IgD-negative memory B cell (primary cell): ENCODE measurements around the gene RNF149. TPM values are rescaled to one million over a fixed set of nuclear protein-coding genes. Genes with fewer than 3 reads are reported as not detected.
"Not testable (repeated sequence)": the region's sequence is repeated elsewhere in the genome, so short reads cannot be mapped to it uniquely, and the experiment has no call there.

Experiments
- H3K27ac Mint-ChIP-seq, 3 donors: one replicate each; pipeline ENCODE4 v1.8.0; 2020 to 2022; ENCODE audit warnings: mild to moderate bottlenecking in 3 of 3, mixed read lengths in 3 of 3, moderate library complexity in 1 of 3
- H3K27me3 Mint-ChIP-seq: one replicate; pipeline ENCODE4 v1.8.0; 2021; ENCODE audit warnings: mixed read lengths
- H3K36me3 Mint-ChIP-seq: one replicate; pipeline ENCODE4 v1.8.0; 2020; ENCODE audit warnings: mild to moderate bottlenecking, mixed read lengths
- H3K4me1 Mint-ChIP-seq, 3 donors: one replicate each; pipeline ENCODE4 v1.8.0; 2020 to 2022; ENCODE audit warnings: mixed read lengths in 3 of 3, mild to moderate bottlenecking in 1 of 3
- H3K4me3 Mint-ChIP-seq, 4 donors: one replicate each; pipeline ENCODE4 v1.8.0; 2020 to 2022; ENCODE audit warnings: mild to moderate bottlenecking in 4 of 4, mixed read lengths in 4 of 4, moderate library complexity in 3 of 4
- H3K9me3 Mint-ChIP-seq, 3 donors: one replicate each; pipeline ENCODE4 v1.8.0; 2020 to 2021; ENCODE audit warnings: mixed read lengths in 3 of 3, mild to moderate bottlenecking in 1 of 3
- polyA plus RNA-seq: library from polyadenylated mRNA; unstranded; fragments of 300-500 nt; fragmentation: Illumina TruSeq; gene quantifications from one replicate; pipeline ENCODE4 v1.2.3, GENCODE V29; 2021

The RNF149 gene
- polyA plus RNA-seq = 30.3 TPM

GRCh38 chr2:101308432-101309210, at the start of gene RNF149:
Gene RNF149, minus strand, starts transcription at chr2:101308701. Its CDS starts 113 bp downstream, at chr2:101308588.
- Mint-ChIP-seq H3K4me3 (peak within 1 kb of the TSS; percentile 82 to 98 (median 93)), H3K27ac (peak within 1 kb of the TSS; percentile 64 to 97 (median 93)), H3K4me1 (peaks cover 40 to 53% (median 48%) of the 10 kb centered on the region in 3 donors), H3K9me3 (no peaks in the 10 kb centered on the region), H3K36me3 (peaks cover 2% of the 10 kb centered on the region), H3K27me3 (peaks cover 1% of the 10 kb centered on the region)

GRCh38 chr2:101357376-101357775, 48.9 kb upstream of the RNF149 start:
- no peaks in the 10 kb centered on the region for H3K27me3 Mint-ChIP-seq
- H3K4me3 Mint-ChIP-seq = no peak overlapping the region
- no peaks in the 10 kb centered on the region for H3K9me3 Mint-ChIP-seq
- H3K36me3 Mint-ChIP-seq = no peaks in the 10 kb centered on the region
- H3K27ac Mint-ChIP-seq = no peak overlapping the region
- H3K4me1 Mint-ChIP-seq = peaks cover 20 to 26% (median 21%) of the 10 kb centered on the region in 3 donors

GRCh38 chr2:101356521-101356920, 48.0 kb upstream of the RNF149 start:
- no peak overlapping the region for H3K4me3 Mint-ChIP-seq
- no peaks in the 10 kb centered on the region for H3K9me3 Mint-ChIP-seq
- no peak overlapping the region for H3K27ac Mint-ChIP-seq
- H3K36me3 Mint-ChIP-seq = no peaks in the 10 kb centered on the region
- H3K4me1 Mint-ChIP-seq = peaks cover 13 to 18% (median 13%) of the 10 kb centered on the region in 3 donors
- H3K27me3 Mint-ChIP-seq = peaks cover 2% of the 10 kb centered on the region

DNA sequence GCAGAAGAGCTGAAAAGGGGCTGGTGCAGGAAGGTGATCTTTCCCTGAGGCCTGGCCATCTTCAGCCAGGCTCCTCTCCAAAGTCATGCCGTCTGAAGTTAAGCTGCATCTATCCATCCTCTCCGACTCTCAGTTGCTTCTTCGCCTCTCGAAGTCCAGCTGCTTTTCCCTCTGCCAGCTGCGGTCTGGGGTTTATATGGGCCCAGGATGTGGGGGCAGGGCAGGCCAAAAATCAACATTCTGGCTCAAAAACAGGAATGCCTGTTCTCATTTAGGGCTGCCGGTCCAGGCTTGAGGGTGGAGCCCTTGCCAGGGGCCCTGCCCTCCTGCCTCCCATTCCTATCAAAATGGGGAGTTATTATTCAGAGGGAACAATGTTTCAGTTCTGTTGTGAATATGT, 47.6 kb upstream of the RNF149 start:
- Mint-ChIP-seq H3K9me3 (no peaks in the 10 kb centered on the region), H3K36me3 (no peaks in the 10 kb centered on the region), H3K4me3 (no peak overlapping the region), H3K27me3 (peaks cover 2% of the 10 kb centered on the region), H3K27ac (no peak overlapping the region), H3K4me1 (peaks cover 9 to 13% (median 12%) of the 10 kb centered on the region in 3 donors)

DNA sequence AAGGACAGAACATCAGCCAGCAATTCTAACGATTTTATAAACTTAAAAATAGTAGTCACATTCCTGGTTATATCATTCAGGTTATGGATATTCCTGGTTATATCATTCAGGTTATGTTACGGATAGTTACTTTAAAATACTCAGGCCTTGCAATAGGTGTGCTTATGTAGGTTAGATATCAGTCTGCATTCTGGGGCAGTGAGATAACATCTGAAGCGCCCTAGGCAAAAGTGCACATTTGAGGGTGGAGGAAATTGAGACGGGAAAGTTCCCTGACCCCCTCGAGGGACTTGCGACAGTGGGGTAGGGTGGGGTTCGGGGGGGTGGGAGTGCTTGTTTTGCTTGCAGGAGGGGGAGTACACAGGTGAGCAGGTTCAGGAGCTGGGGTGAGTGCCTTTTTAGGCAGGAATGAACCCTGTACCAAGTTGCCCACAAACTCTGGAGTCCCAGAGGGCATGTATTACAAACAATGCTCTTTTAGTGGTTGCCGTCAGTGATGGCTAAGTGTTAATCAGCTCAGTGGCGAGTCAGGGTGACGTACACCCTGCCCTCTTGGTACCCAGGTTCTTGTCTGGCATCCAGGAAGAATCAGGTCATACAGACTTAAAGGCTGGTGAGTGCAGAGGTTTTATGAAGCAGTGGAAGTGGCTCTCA, 47.0 kb upstream of the RNF149 start:
- no peaks in the 10 kb centered on the region for H3K36me3 Mint-ChIP-seq
- no peak overlapping the region for H3K4me3 Mint-ChIP-seq
- H3K27me3 Mint-ChIP-seq = peaks cover 2% of the 10 kb centered on the region
- H3K9me3 Mint-ChIP-seq = no peaks in the 10 kb centered on the region
- H3K27ac Mint-ChIP-seq = peak overlapping the region in 1 of 3 donors; percentile 33
- peaks cover 6 to 14% (median 10%) of the 10 kb centered on the region in 3 donors for H3K4me1 Mint-ChIP-seq

DNA sequence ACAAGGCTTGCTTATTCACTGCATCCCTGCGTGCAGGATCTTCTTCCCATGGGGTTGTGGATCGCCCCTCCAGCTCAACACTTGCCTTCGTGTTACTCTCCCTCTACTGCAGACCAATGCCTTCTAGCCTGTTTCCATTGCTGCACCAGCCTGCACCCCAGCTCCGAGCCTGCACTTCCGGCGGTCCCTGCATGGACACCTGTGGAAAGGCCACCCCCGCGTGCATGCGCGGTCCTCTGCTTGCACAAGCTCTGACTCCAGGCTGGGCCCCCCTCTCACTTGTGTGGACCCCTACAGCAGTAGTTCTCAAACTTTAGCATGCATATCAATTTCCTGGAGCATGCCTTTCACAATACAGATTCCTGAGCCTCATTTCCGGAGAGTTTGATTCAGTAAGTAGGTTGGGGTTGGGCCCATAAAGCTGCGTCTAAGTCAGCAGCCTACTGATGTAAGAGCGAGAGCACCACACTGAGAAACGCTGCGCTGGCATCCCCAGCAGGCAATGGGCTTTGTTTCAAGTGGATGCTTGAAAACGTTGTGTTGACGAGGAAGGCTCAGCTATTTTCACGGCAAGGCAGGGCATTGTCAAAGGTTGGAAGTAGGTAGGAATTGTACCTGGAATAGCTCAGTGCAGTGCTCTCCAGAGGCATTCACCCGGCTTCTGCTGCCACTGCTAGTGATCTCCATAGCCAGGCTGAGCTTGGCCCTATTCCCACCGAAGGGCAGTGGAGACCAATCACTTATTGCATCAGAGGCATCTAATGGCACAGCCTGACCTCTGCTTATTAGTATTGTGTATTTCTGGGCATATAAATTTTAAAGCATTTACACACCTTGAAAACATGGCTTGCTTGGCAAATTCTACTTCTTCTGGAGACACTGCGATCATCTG, 46.2 kb upstream of the RNF149 start:
- Mint-ChIP-seq H3K36me3 (no peaks in the 10 kb centered on the region), H3K27ac (no peak overlapping the region), H3K27me3 (peaks cover 4% of the 10 kb centered on the region)

GRCh38 chr2:101352631-101353030, 44.1 kb upstream of the RNF149 start:
- not testable (repeated sequence) for H3K27me3 Mint-ChIP-seq, H3K4me3 Mint-ChIP-seq, H3K27ac Mint-ChIP-seq, H3K9me3 Mint-ChIP-seq, H3K4me1 Mint-ChIP-seq, H3K36me3 Mint-ChIP-seq

More for the DNA sequence above, 46.2 kb upstream of the RNF149 start:
- peaks cover 4 to 7% (median 5%) of the 10 kb centered on the region in 3 donors for H3K4me1 Mint-ChIP-seq
- H3K9me3 Mint-ChIP-seq = no peaks in the 10 kb centered on the region
- H3K4me3 Mint-ChIP-seq = peak overlapping the region in 1 of 4 donors; percentile 72

GRCh38 chr2:101351207-101351606, 42.7 kb upstream of the RNF149 start:
- H3K4me1 Mint-ChIP-seq = peaks cover 4 to 7% (median 7%) of the 10 kb centered on the region in 3 donors
- H3K27ac Mint-ChIP-seq = no peak overlapping the region
- no peak overlapping the region for H3K4me3 Mint-ChIP-seq
- no peaks in the 10 kb centered on the region for H3K9me3 Mint-ChIP-seq
- peaks cover 4% of the 10 kb centered on the region for H3K27me3 Mint-ChIP-seq
- H3K36me3 Mint-ChIP-seq = no peaks in the 10 kb centered on the region

- Mint-ChIP-seq H3K4me3 (peak overlapping the region in 1 of 4 donors; percentile 51), H3K4me1 (peaks cover 4 to 7% (median 7%) of the 10 kb centered on the region in 3 donors), H3K36me3 (no peaks in the 10 kb centered on the region), H3K27ac (no peak overlapping the region), H3K9me3 (no peaks in the 10 kb centered on the region), H3K27me3 (peaks cover 4% of the 10 kb centered on the region)
Measured at GRCh38 chr2:101349893-101350662, 41.6 kb upstream of the RNF149 start.

GRCh38 chr2:101348883-101349282, 40.4 kb upstream of the RNF149 start:
- H3K4me3 Mint-ChIP-seq = no peak overlapping the region
- no peaks in the 10 kb centered on the region for H3K36me3 Mint-ChIP-seq
- H3K9me3 Mint-ChIP-seq = no peaks in the 10 kb centered on the region
- no peak overlapping the region for H3K27ac Mint-ChIP-seq
- H3K27me3 Mint-ChIP-seq = peaks cover 4% of the 10 kb centered on the region
- peaks cover 4 to 9% (median 7%) of the 10 kb centered on the region in 3 donors for H3K4me1 Mint-ChIP-seq

DNA sequence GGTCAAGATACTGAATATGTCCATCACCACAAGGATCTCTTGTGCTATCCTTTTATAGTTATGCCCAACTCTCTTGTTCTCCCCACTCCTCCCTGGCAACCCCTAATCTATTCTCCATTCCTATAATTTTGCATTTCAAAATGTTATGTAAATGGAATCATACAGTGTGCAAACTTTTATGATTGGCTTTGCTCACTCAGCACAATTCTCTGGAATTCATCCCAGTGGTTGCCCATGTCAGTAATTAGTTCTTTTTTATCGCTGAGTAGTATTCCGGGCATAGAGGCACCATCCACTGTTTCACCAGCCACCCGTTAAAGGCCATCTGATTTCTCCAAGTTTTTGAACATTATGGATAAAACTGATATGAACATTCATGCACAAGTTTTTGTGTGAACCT, 38.4 kb upstream of the RNF149 start:
- no peaks in the 10 kb centered on the region for H3K9me3 Mint-ChIP-seq
- peaks cover 6% of the 10 kb centered on the region for H3K27me3 Mint-ChIP-seq
- peaks cover 7 to 13% (median 12%) of the 10 kb centered on the region in 3 donors for H3K4me1 Mint-ChIP-seq
- no peak overlapping the region for H3K27ac Mint-ChIP-seq
- H3K4me3 Mint-ChIP-seq = no peak overlapping the region
- no peaks in the 10 kb centered on the region for H3K36me3 Mint-ChIP-seq

DNA sequence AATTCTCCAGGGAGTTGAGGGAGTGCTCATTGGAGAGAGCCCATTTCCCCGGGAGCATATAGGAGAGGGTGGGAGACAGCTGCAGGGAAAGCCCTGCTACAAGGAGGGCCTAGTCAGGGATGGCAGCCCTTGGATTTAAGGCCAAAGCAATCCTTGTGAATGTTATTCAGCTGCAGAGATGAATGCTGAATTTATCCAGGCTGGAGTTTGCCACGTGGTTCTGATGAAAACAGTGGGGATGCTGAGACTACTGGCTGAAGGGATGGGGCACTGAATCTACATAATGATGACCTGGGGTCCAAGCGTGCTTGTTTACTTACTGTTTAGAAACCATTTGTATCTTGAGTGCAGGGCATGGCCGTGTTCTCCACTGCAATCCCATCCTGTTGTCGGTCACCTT, 35.6 kb upstream of the RNF149 start:
- H3K27me3 Mint-ChIP-seq = peaks cover 5% of the 10 kb centered on the region
- H3K4me3 Mint-ChIP-seq = no peak overlapping the region
- no peak overlapping the region for H3K27ac Mint-ChIP-seq
- H3K36me3 Mint-ChIP-seq = no peaks in the 10 kb centered on the region
- peaks cover 7 to 11% (median 11%) of the 10 kb centered on the region in 3 donors for H3K4me1 Mint-ChIP-seq
- no peaks in the 10 kb centered on the region for H3K9me3 Mint-ChIP-seq

GRCh38 chr2:101342625-101343008, 34.1 kb upstream of the RNF149 start:
- Mint-ChIP-seq H3K4me3 (no peak overlapping the region), H3K27me3 (peaks cover 8% of the 10 kb centered on the region), H3K4me1 (peaks cover 7 to 11% (median 9%) of the 10 kb centered on the region in 3 donors), H3K9me3 (no peaks in the 10 kb centered on the region), H3K36me3 (no peaks in the 10 kb centered on the region), H3K27ac (no peak overlapping the region)

DNA sequence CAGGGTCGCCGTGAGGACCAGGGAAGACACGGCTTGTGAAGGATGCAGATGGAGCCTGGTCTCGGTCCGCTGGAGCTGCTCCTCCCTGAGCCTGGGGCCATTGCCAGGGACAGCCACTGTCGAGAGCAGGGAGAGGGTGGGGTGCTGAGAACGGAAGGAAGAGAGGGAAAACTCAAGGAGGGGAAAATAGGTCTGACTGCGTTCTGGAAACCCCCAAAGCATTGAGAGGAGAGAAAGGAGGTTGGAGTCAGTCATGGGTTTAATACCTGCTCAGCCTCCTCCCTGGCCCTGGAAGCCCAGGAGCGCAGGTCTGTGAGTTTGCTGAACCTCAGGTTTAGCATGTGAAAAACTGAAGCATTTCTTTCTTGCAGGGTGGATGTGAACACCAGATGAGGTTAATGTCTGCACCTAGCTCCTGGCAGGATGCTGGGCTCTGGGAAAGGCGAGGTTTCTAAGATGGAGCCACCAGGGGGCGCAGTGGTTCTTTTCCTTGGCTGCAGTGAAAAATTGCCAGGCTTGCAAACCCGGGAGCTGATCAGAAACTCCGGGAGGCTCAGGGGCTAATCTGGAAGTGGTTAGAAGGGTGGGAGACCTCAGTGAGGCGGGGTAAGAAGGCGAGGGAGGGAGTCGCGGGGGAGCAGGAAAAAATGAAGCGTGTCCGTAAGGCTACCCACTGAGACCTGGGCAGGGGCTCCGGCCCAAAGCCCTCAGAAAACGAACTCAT, 33.6 kb upstream of the RNF149 start:
- H3K9me3 Mint-ChIP-seq = no peaks in the 10 kb centered on the region
- H3K4me3 Mint-ChIP-seq = peak overlapping the region in 1 of 4 donors; percentile 70
- peaks cover 7 to 11% (median 9%) of the 10 kb centered on the region in 3 donors for H3K4me1 Mint-ChIP-seq
- peaks cover 12% of the 10 kb centered on the region for H3K27me3 Mint-ChIP-seq
- peak overlapping the region in 1 of 3 donors; percentile 57 for H3K27ac Mint-ChIP-seq
- no peaks in the 10 kb centered on the region for H3K36me3 Mint-ChIP-seq
